WTC11 (cell line): ENCODE data around the gene CCDC12. TPM values are rescaled to one million over a fixed set of nuclear protein-coding genes. Genes with fewer than 3 reads are reported as not detected.

ENCODE experiments used
- ATAC-seq: fragments of 200-7000 bp; cut with Tn5 transposase; 2 replicates; pipeline ENCODE4 v1.10.0; 2021; ENCODE audit warnings: mild to moderate bottlenecking, moderate library complexity
- CTCF ChIA-PET: fragments of 300-600 bp; sonication (Branson Sonifier 250); formaldehyde crosslinking; loops from one replicate; lab custom pipeline; 2021; ENCODE audit warnings: antibody characterized with exemption; lab: Charles Lee
- POLR2A ChIA-PET: fragments of 350-600 bp; sonication (Branson Sonifier 250); formaldehyde crosslinking; loops from one replicate; lab custom pipeline; 2021; ENCODE audit warnings: antibody characterized with exemption; lab: Charles Lee
- DNase-seq: peaks from one replicate; pipeline ENCODE4 v3.0.0; 2021; ENCODE audit warnings: low spot score
- H3K27ac Mint-ChIP-seq: 2 replicates; pipeline ENCODE4 v1.8.0; 2021; ENCODE audit warnings: mixed read lengths
- H3K27me3 Mint-ChIP-seq: 2 replicates; pipeline ENCODE4 v1.8.0; 2021; ENCODE audit warnings: low read depth, mild to moderate bottlenecking, moderate library complexity, mixed read lengths
- H3K36me3 Mint-ChIP-seq: 2 replicates; pipeline ENCODE4 v1.8.0; 2021; ENCODE audit warnings: mixed read lengths
- H3K4me1 Mint-ChIP-seq: 2 replicates; pipeline ENCODE4 v1.8.0; 2022; ENCODE audit warnings: mixed read lengths
- H3K4me3 Mint-ChIP-seq: 2 replicates; pipeline ENCODE4 v1.8.0; 2021; ENCODE audit warnings: mild to moderate bottlenecking, moderate library complexity, mixed read lengths
- H3K9me3 Mint-ChIP-seq: 2 replicates; pipeline ENCODE4 v1.8.0; 2021; ENCODE audit warnings: mixed read lengths
- AR ChIP-seq: fragments of 250-450 bp; sonication (Bioruptor Pico); IDR thresholded peaks from 2 replicates; pipeline ENCODE4 v1.9.0; 2021; ENCODE audit warnings: mild to moderate bottlenecking
- ATF2 ChIP-seq: sonication (generic); formaldehyde crosslinking; IDR thresholded peaks from 2 replicates; pipeline ENCODE4 v1.8.1; 2022; ENCODE audit warnings: low read depth, missing genetic modification reagents, borderline replicate concordance
- CBFB ChIP-seq: sonication (generic); formaldehyde crosslinking; IDR thresholded peaks from 2 replicates; pipeline ENCODE4 v1.8.1; 2022; ENCODE audit warnings: mild to moderate bottlenecking, low read depth, missing genetic modification reagents
- ETV6 ChIP-seq: sonication (generic); formaldehyde crosslinking; IDR thresholded peaks from 2 replicates; pipeline ENCODE4 v1.8.1; 2022; ENCODE audit warnings: mild to moderate bottlenecking, missing genetic modification reagents
- FOXP1 ChIP-seq: sonication (generic); formaldehyde crosslinking; IDR thresholded peaks from 2 replicates; pipeline ENCODE4 v1.8.0; 2022; ENCODE audit warnings: missing genetic modification reagents, mild to moderate bottlenecking, moderate library complexity, borderline replicate concordance
- GTF2I ChIP-seq: fragments of 250-450 bp; sonication (Bioruptor Pico); conservative IDR thresholded peaks from 2 replicates; pipeline ENCODE4 v1.4.0; 2021; ENCODE audit warnings: mild to moderate bottlenecking
- JAZF1 ChIP-seq: fragments of 250-450 bp; sonication (Bioruptor Pico); IDR thresholded peaks from 2 replicates; pipeline ENCODE4 v1.9.0; 2021; ENCODE audit warnings: moderate library complexity, mild to moderate bottlenecking, inconsistent platforms
- KAT7 ChIP-seq: sonication (generic); formaldehyde crosslinking; IDR thresholded peaks from 2 replicates; pipeline ENCODE4 v1.8.1; 2023; ENCODE audit warnings: missing genetic modification reagents, mild to moderate bottlenecking, borderline replicate concordance
- MAX ChIP-seq: sonication (generic); formaldehyde crosslinking; IDR thresholded peaks from 2 replicates; pipeline ENCODE4 v1.8.0; 2022; ENCODE audit warnings: mild to moderate bottlenecking, missing genetic modification reagents
- OVOL2 ChIP-seq: fragments of 250-450 bp; sonication (Bioruptor Pico); IDR thresholded peaks from 2 replicates; pipeline ENCODE4 v1.9.0; 2021; ENCODE audit warnings: mild to moderate bottlenecking, borderline replicate concordance
- RELA ChIP-seq: sonication (generic); formaldehyde crosslinking; IDR thresholded peaks from 2 replicates; pipeline ENCODE4 v1.8.1; 2022; ENCODE audit warnings: missing genetic modification reagents, mild to moderate bottlenecking, borderline replicate concordance
- SP1 ChIP-seq: sonication (generic); formaldehyde crosslinking; conservative IDR thresholded peaks from 2 replicates; pipeline ENCODE4 v1.8.1; 2022; ENCODE audit warnings: missing genetic modification reagents
- TCF7 ChIP-seq: sonication (generic); formaldehyde crosslinking; IDR thresholded peaks from 2 replicates; pipeline ENCODE4 v1.8.0; 2022; ENCODE audit warnings: mild to moderate bottlenecking, low read depth, missing genetic modification reagents, moderate library complexity
- USF1 ChIP-seq: sonication (generic); formaldehyde crosslinking; IDR thresholded peaks from 2 replicates; pipeline ENCODE4 v1.8.0; 2022; ENCODE audit warnings: mild to moderate bottlenecking, missing genetic modification reagents
- ZBTB21 ChIP-seq: sonication (generic); formaldehyde crosslinking; IDR thresholded peaks from 2 replicates; pipeline ENCODE4 v1.8.1; 2023; ENCODE audit warnings: mild to moderate bottlenecking, missing genetic modification reagents, borderline replicate concordance
- ZNF317 ChIP-seq: sonication (generic); formaldehyde crosslinking; IDR thresholded peaks from 2 replicates; pipeline ENCODE4 v1.8.1; 2023; ENCODE audit warnings: low read depth, mild to moderate bottlenecking, moderate library complexity, missing genetic modification reagents, borderline replicate concordance
- ZNF512 ChIP-seq: sonication (generic); formaldehyde crosslinking; IDR thresholded peaks from 2 replicates; pipeline ENCODE4 v1.8.1; 2022; ENCODE audit warnings: missing genetic modification reagents, borderline replicate concordance
- ZNF532 ChIP-seq: fragments of 250-450 bp; sonication (Bioruptor Pico); IDR thresholded peaks from 2 replicates; pipeline ENCODE4 v1.9.0; 2021; ENCODE audit warnings: mild to moderate bottlenecking, borderline replicate concordance
- total RNA-seq: library from RNA; stranded (reverse); gene quantifications from 3 replicates; pipeline ENCODE4 v1.2.3, GENCODE V29; 2021
- TF ChIP-seq, protein P1 (sequence below): sonication (generic); formaldehyde crosslinking; IDR thresholded peaks from 2 replicates; pipeline ENCODE4 v1.8.1; 2023; ENCODE audit warnings: mild to moderate bottlenecking, missing genetic modification reagents
- TF ChIP-seq, protein P2 (sequence below): fragments of 250-450 bp; sonication (Bioruptor Pico); IDR thresholded peaks from 2 replicates; pipeline ENCODE4 v1.9.0; 2021; ENCODE audit warnings: mild to moderate bottlenecking
- TF ChIP-seq, protein P3 (sequence below): sonication (generic); formaldehyde crosslinking; IDR thresholded peaks from 2 replicates; pipeline ENCODE4 v1.8.1; 2022; ENCODE audit warnings: low read depth, mild to moderate bottlenecking, moderate library complexity, missing genetic modification reagents, borderline replicate concordance

Gene CCDC12
- total RNA-seq, 1 experiment from 2014 or later = 59.1 TPM

GRCh38 chr3:46902188-46902631 lies 74.3 kb downstream of the CCDC12 start (continued):
- no peak for TF ChIP-seq RELA (CRISPR knock-in tag)
- TF ChIP-seq ZNF317 (CRISPR knock-in tag) = no peak
- no peak for TF ChIP-seq JAZF1
- no peak for TF ChIP-seq MAX (CRISPR knock-in tag)
- TF ChIP-seq ETV6 = no peak
- TF ChIP-seq ZNF512 = no peak
- no peak for TF ChIP-seq SP1 (CRISPR knock-in tag)
- TF ChIP-seq AR (CRISPR knock-in tag) = no peak
- TF ChIP-seq CBFB (CRISPR knock-in tag) = no peak
- TF ChIP-seq, protein P1, sequence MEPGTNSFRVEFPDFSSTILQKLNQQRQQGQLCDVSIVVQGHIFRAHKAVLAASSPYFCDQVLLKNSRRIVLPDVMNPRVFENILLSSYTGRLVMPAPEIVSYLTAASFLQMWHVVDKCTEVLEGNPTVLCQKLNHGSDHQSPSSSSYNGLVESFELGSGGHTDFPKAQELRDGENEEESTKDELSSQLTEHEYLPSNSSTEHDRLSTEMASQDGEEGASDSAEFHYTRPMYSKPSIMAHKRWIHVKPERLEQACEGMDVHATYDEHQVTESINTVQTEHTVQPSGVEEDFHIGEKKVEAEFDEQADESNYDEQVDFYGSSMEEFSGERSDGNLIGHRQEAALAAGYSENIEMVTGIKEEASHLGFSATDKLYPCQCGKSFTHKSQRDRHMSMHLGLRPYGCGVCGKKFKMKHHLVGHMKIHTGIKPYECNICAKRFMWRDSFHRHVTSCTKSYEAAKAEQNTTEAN (CRISPR knock-in tag) = no peak

DNA sequence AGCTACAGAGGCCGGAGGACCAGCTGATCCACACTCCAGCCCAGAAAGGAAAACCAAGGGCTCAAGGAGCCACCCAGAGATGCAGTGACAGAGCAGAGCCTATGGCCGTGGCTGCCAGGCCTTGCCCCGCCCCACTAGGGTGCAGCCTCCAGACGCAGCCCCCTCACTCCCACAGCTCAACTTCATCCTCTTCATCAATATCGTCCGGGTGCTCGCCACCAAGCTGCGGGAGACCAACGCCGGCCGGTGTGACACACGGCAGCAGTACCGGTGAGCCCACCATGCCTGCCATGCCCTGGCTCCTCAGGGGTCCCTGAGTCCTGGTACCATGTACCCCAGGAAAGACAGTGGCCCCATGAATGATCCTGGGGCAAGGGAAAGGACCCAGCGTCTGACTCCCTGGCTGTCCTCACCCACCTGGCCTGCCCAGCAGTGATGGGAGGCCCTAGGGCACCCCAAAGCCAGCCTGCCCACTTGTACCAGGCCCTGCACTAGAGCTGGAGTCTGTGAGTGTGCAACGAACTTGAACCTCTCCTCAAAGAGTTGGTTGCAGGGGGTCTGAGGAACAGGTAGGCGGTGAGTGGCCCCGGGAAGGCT lies 74.9 kb downstream of the CCDC12 start:
- H3K9me3 Mint-ChIP-seq = no peaks in the 10 kb centered on the region
- ChIA-PET CTCF (interaction anchor here (1.5 kb wide), 1 partner anchor 199 kb away, joined by 4 read pairs; no protein-coding TSS in a partner anchor), POLR2A (no interaction called here)
- peaks cover 20% of the 10 kb centered on the region for H3K27me3 Mint-ChIP-seq
- no peaks in the 10 kb centered on the region for H3K36me3 Mint-ChIP-seq
- no peak overlapping the region for H3K4me3 Mint-ChIP-seq
- no peak overlapping the region for H3K27ac Mint-ChIP-seq
- ATAC-seq (no peak), DNase-seq (no peak)
- no peaks in the 10 kb centered on the region; the same call in 1 of the 2 replicates for H3K4me1 Mint-ChIP-seq
- TF ChIP-seq GTF2I (CRISPR knock-in tag) = no peak
- no peak for TF ChIP-seq OVOL2 (CRISPR knock-in tag)
- TF ChIP-seq USF1 (CRISPR knock-in tag) = no peak
- TF ChIP-seq FOXP1 (CRISPR knock-in tag) = no peak
- no peak for TF ChIP-seq JAZF1
- no peak for TF ChIP-seq ZBTB21 (CRISPR knock-in tag)
- no peak for TF ChIP-seq KAT7 (CRISPR knock-in tag)
- TF ChIP-seq, protein P2, sequence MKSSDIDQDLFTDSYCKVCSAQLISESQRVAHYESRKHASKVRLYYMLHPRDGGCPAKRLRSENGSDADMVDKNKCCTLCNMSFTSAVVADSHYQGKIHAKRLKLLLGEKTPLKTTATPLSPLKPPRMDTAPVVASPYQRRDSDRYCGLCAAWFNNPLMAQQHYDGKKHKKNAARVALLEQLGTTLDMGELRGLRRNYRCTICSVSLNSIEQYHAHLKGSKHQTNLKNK (CRISPR knock-in tag) = no peak
- TF ChIP-seq, protein P3, sequence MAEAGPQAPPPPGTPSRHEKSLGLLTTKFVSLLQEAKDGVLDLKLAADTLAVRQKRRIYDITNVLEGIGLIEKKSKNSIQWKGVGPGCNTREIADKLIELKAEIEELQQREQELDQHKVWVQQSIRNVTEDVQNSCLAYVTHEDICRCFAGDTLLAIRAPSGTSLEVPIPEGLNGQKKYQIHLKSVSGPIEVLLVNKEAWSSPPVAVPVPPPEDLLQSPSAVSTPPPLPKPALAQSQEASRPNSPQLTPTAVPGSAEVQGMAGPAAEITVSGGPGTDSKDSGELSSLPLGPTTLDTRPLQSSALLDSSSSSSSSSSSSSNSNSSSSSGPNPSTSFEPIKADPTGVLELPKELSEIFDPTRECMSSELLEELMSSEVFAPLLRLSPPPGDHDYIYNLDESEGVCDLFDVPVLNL = no peak
- TF ChIP-seq TCF7 (CRISPR knock-in tag) = no peak
- TF ChIP-seq ATF2 = no peak
- TF ChIP-seq ZNF317 (CRISPR knock-in tag) = no peak
- TF ChIP-seq ZNF532 (CRISPR knock-in tag) = no peak
